ENCODE data around the gene SOBP.

Gene SOBP

GRCh38 chr6:107627969-107628368 is 138.1 kb downstream of the SOBP start:
- no peak for TF ChIP-seq CTCF (IDR thresholded peaks at IDR 0.05; ENCODE audit: extremely low read depth, insufficient read depth, missing control alignments)
- no peak for DNase-seq (ENCODE audit: low spot score)
- in situ Hi-C loops (cut with MboI; ENCODE audit: low pct_unique_long_range_greater_than_20kb, low sequenced_read_pairs, unreplicated experiment) = no loop called here

GRCh38 chr6:107628878-107629277 is 139.0 kb downstream of the SOBP start:
- no peak for DNase-seq (ENCODE audit: low spot score)
- no peak for TF ChIP-seq CTCF (IDR thresholded peaks at IDR 0.05; ENCODE audit: extremely low read depth, insufficient read depth, missing control alignments)
- in situ Hi-C loops (cut with MboI; ENCODE audit: low pct_unique_long_range_greater_than_20kb, low sequenced_read_pairs, unreplicated experiment) = no loop called here

GRCh38 chr6:107629548-107630129 is 139.7 kb downstream of the SOBP start:
- no peak for TF ChIP-seq CTCF (IDR thresholded peaks at IDR 0.05; ENCODE audit: extremely low read depth, insufficient read depth, missing control alignments)
- in situ Hi-C loops (cut with MboI; ENCODE audit: low pct_unique_long_range_greater_than_20kb, low sequenced_read_pairs, unreplicated experiment) = no loop called here
- DNase-seq (ENCODE audit: low spot score) = no peak

- in situ Hi-C loops (cut with MboI; ENCODE audit: low pct_unique_long_range_greater_than_20kb, low sequenced_read_pairs, unreplicated experiment) = no loop called here
- no peak for DNase-seq (ENCODE audit: low spot score)
- no peak for TF ChIP-seq CTCF (IDR thresholded peaks at IDR 0.05; ENCODE audit: extremely low read depth, insufficient read depth, missing control alignments)
Observed at GRCh38 chr6:107630348-107630977, 140.5 kb downstream of the SOBP start.

- no peak for TF ChIP-seq CTCF (IDR thresholded peaks at IDR 0.05; ENCODE audit: extremely low read depth, insufficient read depth, missing control alignments)
- in situ Hi-C loops (cut with MboI; ENCODE audit: low pct_unique_long_range_greater_than_20kb, low sequenced_read_pairs, unreplicated experiment) = no loop called here
- peak; percentile 21 for DNase-seq (ENCODE audit: low spot score)
Observed at GRCh38 chr6:107632381-107633136, 142.6 kb downstream of the SOBP start.

GRCh38 chr6:107633680-107634323 is 143.9 kb downstream of the SOBP start:
- no peak for DNase-seq (ENCODE audit: low spot score)
- in situ Hi-C loops (cut with MboI; ENCODE audit: low pct_unique_long_range_greater_than_20kb, low sequenced_read_pairs, unreplicated experiment) = no loop called here

More at GRCh38 chr6:107633680-107634323, 143.9 kb downstream of the SOBP start:
- no peak for TF ChIP-seq CTCF (IDR thresholded peaks at IDR 0.05; ENCODE audit: extremely low read depth, insufficient read depth, missing control alignments)

All from GM13977 (cell line).